Endothelial cell of umbilical vein (primary cell): Measurements from ENCODE around the gene MDFI. TPM values are rescaled to one million over a fixed set of nuclear protein-coding genes. Genes with fewer than 3 reads are reported as not detected.

Experiments
- BruUV-seq: library from RNA; stranded (reverse); fragments of 400-500 nt; replicated peaks from 2 replicates; lab custom pipeline; 2021; lab: Mats Ljungman, UMichigan
- CTCF ChIA-PET: fragments of 300-600, 350-600 bp; sonication (Branson Sonifier 250); formaldehyde crosslinking; loops from one replicate; lab custom pipeline; 2021; ENCODE audit warnings: antibody characterized with exemption, inconsistent platforms; lab: Charles Lee
- POLR2A ChIA-PET: fragments of 300-600, 350-600 bp; sonication (Branson Sonifier 250); formaldehyde crosslinking; loops from one replicate; lab custom pipeline; 2021; ENCODE audit warnings: antibody characterized with exemption, inconsistent platforms; lab: Charles Lee
- DNase-seq: peaks from one replicate; pipeline ENCODE4 v3.0.0-alpha.2; 2011; ENCODE audit warnings: low read depth, low spot score
- FAIRE-seq: peaks from 2 replicates; lab custom pipeline; 2011; peaks lifted over from hg19 to GRCh38; lab: Jason Lieb, UNC
- H2AFZ ChIP-seq: 2 replicates; pipeline ENCODE4 v1.6.0; 2012; ENCODE audit warnings: low read depth, low read length, control low read depth, inconsistent platforms
- H3K27ac ChIP-seq: 2 replicates; pipeline ENCODE4 v1.5.1; 2011; ENCODE audit warnings: low read depth, mild to moderate bottlenecking, control low read depth, low read length, moderate library complexity; ENCODE audit not compliant: insufficient read depth
- H3K27me3 ChIP-seq, 2 experiments: 2 replicates each; pipeline versions ENCODE4 v1.6.0 to v1.6.1; 2011; ENCODE audit warnings: low read length in 2 of 2, mixed read lengths in 1 of 2; ENCODE audit not compliant: control insufficient read depth in 2 of 2, insufficient read depth in 2 of 2
- H3K36me3 ChIP-seq, 2 experiments: 2 replicates in 1 of 2; 3 replicates in 1 of 2; pipeline ENCODE4 v1.5.1; 2011; ENCODE audit warnings: low read length in 2 of 2, mild to moderate bottlenecking in 1 of 2, moderate library complexity in 1 of 2; ENCODE audit not compliant: control insufficient read depth in 2 of 2, insufficient read depth in 2 of 2; ENCODE audit errors: extremely low read depth in 1 of 2
- H3K4me1 ChIP-seq: 3 replicates; pipeline ENCODE4 v1.5.1; 2011; ENCODE audit warnings: mild to moderate bottlenecking, low read length; ENCODE audit not compliant: control insufficient read depth, insufficient read depth; ENCODE audit errors: extremely low read depth
- H3K4me2 ChIP-seq: 2 replicates; pipeline ENCODE4 v1.6.1; 2011; ENCODE audit warnings: low read length, control low read depth, mixed read lengths; ENCODE audit not compliant: insufficient read depth
- H3K4me3 ChIP-seq, 3 experiments: fragments of 200-600 bp in 1 of 3; sonication (generic), shearing (Covaris generic) in 1 of 3; replicated peaks in 1 of 3; 2 replicates each; pipeline ENCODE4 v1.5.1; 2011 to 2016; ENCODE audit warnings: control low read depth in 3 of 3, low read length in 3 of 3, mild to moderate bottlenecking in 2 of 3, inconsistent platforms in 1 of 3, low read depth in 1 of 3, moderate library complexity in 1 of 3; ENCODE audit not compliant: insufficient read depth in 1 of 3
- H3K79me2 ChIP-seq: 2 replicates; pipeline ENCODE4 v1.6.0; 2012; ENCODE audit warnings: low read length, inconsistent platforms; ENCODE audit not compliant: control insufficient read depth, insufficient read depth
- H3K9ac ChIP-seq: replicated peaks from 2 replicates; pipeline ENCODE3; 2011; ENCODE audit warnings: low read length, control low read depth; ENCODE audit not compliant: insufficient read depth; ENCODE audit errors: extremely low read depth
- H3K9me1 ChIP-seq: replicated peaks from 3 replicates; pipeline ENCODE4 v1.6.0; 2011; ENCODE audit warnings: mild to moderate bottlenecking, low read length; ENCODE audit not compliant: control insufficient read depth, insufficient read depth; ENCODE audit errors: extremely low read depth
- H3K9me3 ChIP-seq: replicated peaks from 2 replicates; pipeline ENCODE4 v1.5.1; 2012; ENCODE audit warnings: low read length, inconsistent platforms; ENCODE audit not compliant: control insufficient read depth, insufficient read depth
- H4K20me1 ChIP-seq: replicated peaks from 2 replicates; pipeline ENCODE3; 2011; ENCODE audit warnings: mild to moderate bottlenecking, low read length; ENCODE audit not compliant: control insufficient read depth, insufficient read depth; ENCODE audit errors: extremely low read depth
- EZH2 ChIP-seq: IDR thresholded peaks from 2 replicates; pipeline ENCODE4 v1.6.1; 2012; ENCODE audit warnings: borderline replicate concordance, low read depth, mild to moderate bottlenecking, moderate library complexity, low read length, inconsistent platforms; ENCODE audit not compliant: severe bottlenecking
- FOS ChIP-seq: IDR thresholded peaks from 2 replicates; pipeline ENCODE4 v1.6.1; 2011; ENCODE audit warnings: mild to moderate bottlenecking, low read length, moderate library complexity, borderline replicate concordance; ENCODE audit not compliant: insufficient read depth
- GATA2 ChIP-seq: IDR thresholded peaks from 2 replicates; pipeline ENCODE4 v1.7.0; 2011; ENCODE audit warnings: low read depth, mild to moderate bottlenecking, moderate library complexity, mixed read lengths, low read length; ENCODE audit not compliant: insufficient read length, insufficient read depth
- JUN ChIP-seq: IDR thresholded peaks from 2 replicates; pipeline ENCODE4 v1.6.1; 2011; ENCODE audit warnings: borderline replicate concordance, low read depth; ENCODE audit not compliant: insufficient read length, insufficient read depth
- MYC ChIP-seq: IDR thresholded peaks from one replicate; pipeline ENCODE4 v1.6.1; 2011; ENCODE audit warnings: mild to moderate bottlenecking, low read depth, low read length
- POLR2A ChIP-seq: IDR thresholded peaks from 2 replicates; pipeline ENCODE4 v1.6.1; 2012; ENCODE audit warnings: low read depth, mild to moderate bottlenecking, control low read depth, low read length
- POLR2AphosphoS5 ChIP-seq: IDR thresholded peaks from 2 replicates; pipeline ENCODE4 v1.6.1; 2012; ENCODE audit warnings: low read depth, mild to moderate bottlenecking, control low read depth, low read length, moderate library complexity; ENCODE audit not compliant: insufficient read depth
- dilution Hi-C: fragments of 300-500 bp; cut with MboI; formaldehyde crosslinking; loops from one replicate; pipeline ENCODE4 v1.15.0; 2019; ENCODE audit warnings: low sequenced_read_pairs; ENCODE audit not compliant: extremely low pct_ligation_motif_present
- intact Hi-C: fragments of 100-400 bp; cut with micrococcal nuclease; formaldehyde crosslinking; loops from one replicate; pipeline ENCODE4 v1.10.0; 2022
- polyA plus RNA-seq, 4 experiments: library from polyadenylated mRNA; depleted of rRNA in 3 of 4; stranded (reverse) in 3 of 4; unstranded in 1 of 4; fragments of >200 nt; gene quantifications; 2 replicates each; pipeline versions ENCODE4 v1.2.1 to v1.2.3, GENCODE V29; 2011 to 2012; ENCODE audit warnings: missing spikeins in 1 of 4
- total RNA-seq: library from RNA; stranded (reverse); gene quantifications from 2 replicates; pipeline ENCODE4 v1.2.3, GENCODE V29; 2021
- TF ChIP-seq, protein P1 (sequence below): IDR thresholded peaks from 2 replicates; pipeline ENCODE4 v1.6.1; 2011; ENCODE audit not compliant: insufficient read depth, insufficient read length
- TF ChIP-seq, protein P2 (sequence below), 2 donors: IDR thresholded peaks; 1 replicate in 1 of 2; 2 replicates in 1 of 2; pipeline ENCODE4 v1.5.1; 2011; ENCODE audit warnings: low read length in 2 of 2, mild to moderate bottlenecking in 2 of 2, moderate library complexity in 2 of 2, control low read depth in 1 of 2, inconsistent platforms in 1 of 2, low read depth in 1 of 2; ENCODE audit not compliant: insufficient read depth in 1 of 2; ENCODE audit errors: extremely low read depth in 1 of 2

The MDFI gene
- total and polyA plus RNA-seq, 2 donors (not counting 3 experiments of a cell fraction or from before 2014, with no cell fraction given), result 32.4 to 74.1 TPM

DNA sequence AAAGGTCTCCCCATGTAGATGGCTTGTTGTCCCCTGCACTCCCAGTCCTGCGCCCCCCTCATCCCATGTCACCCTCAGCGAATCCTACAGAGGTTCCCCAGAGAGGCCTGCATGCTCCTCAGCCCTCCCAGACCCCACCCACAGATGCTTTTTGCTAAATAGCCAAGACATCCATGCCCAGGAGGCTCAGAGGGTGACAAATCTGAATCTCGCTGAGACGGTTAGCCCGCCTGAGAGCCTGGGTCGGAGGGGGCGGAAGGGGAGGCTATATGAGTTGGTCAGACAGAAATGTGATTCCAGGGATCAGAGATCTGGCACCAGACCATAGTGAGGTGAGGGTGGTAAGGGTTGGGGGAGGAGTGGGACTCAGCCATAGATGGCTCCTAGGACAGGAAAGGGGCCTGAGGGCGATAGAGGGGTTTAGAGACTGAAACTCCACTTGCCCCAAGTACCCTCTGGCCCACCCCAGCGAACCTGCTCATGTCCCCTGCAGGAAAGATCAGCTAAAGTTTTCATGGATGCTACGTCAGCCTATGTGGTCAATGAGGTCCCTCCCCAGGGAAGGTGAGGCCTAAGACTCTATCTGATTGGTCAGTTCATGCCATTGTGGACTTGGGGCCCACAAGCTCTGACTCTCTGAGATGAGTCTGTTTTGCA is 63.9 kb downstream of the MDFI start:
- Histone ChIP-seq H3K9me3 (no peaks in the 10 kb centered on the region), H2AFZ (no peak overlapping the region), H3K27ac (no peak overlapping the region), H3K79me2 (no peaks in the 10 kb centered on the region), H3K4me1 (peaks cover 19% of the 10 kb centered on the region), H3K9me1 (no peaks in the 10 kb centered on the region), H4K20me1 (no peaks in the 10 kb centered on the region), H3K36me3 (no peaks in the 10 kb centered on the region), H3K4me3 (no peak overlapping the region), H3K9ac (no peak overlapping the region), H3K27me3 (no peaks in the 10 kb centered on the region), H3K4me2 (no peak overlapping the region)
- BruUV-seq, result no TSS peak
- ChIA-PET CTCF (interaction anchor here (1.3 kb wide), 1 partner anchor 32 kb away, joined by 6 read pairs; no protein-coding TSS in a partner anchor), POLR2A (no interaction called here)
- FAIRE-seq (no peak), DNase-seq (no peak)
- dilution Hi-C loops (no loop called here), intact Hi-C loops (no loop called here)
- TF ChIP-seq, protein P1, sequence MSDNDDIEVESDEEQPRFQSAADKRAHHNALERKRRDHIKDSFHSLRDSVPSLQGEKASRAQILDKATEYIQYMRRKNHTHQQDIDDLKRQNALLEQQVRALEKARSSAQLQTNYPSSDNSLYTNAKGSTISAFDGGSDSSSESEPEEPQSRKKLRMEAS, result no peak
- TF ChIP-seq, protein P2, sequence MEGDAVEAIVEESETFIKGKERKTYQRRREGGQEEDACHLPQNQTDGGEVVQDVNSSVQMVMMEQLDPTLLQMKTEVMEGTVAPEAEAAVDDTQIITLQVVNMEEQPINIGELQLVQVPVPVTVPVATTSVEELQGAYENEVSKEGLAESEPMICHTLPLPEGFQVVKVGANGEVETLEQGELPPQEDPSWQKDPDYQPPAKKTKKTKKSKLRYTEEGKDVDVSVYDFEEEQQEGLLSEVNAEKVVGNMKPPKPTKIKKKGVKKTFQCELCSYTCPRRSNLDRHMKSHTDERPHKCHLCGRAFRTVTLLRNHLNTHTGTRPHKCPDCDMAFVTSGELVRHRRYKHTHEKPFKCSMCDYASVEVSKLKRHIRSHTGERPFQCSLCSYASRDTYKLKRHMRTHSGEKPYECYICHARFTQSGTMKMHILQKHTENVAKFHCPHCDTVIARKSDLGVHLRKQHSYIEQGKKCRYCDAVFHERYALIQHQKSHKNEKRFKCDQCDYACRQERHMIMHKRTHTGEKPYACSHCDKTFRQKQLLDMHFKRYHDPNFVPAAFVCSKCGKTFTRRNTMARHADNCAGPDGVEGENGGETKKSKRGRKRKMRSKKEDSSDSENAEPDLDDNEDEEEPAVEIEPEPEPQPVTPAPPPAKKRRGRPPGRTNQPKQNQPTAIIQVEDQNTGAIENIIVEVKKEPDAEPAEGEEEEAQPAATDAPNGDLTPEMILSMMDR (IDR thresholded peaks at IDR 0.05; ENCODE audit: extremely low read depth in 1 of 2, insufficient read depth in 1 of 2, low read depth in 1 of 2, low read length in 2 of 2), result no peak
- no peak for TF ChIP-seq POLR2A
- TF ChIP-seq JUN, result no peak
- TF ChIP-seq POLR2AphosphoS5, result no peak
- TF ChIP-seq MYC, result no peak
- no peak for TF ChIP-seq GATA2
- TF ChIP-seq EZH2, result no peak
- TF ChIP-seq FOS, result no peak
